T-helper 9 cell (primary cell): ENCODE measurements around the gene PRAMEF13.
"Not testable (repeated sequence)": the region's sequence is repeated elsewhere in the genome, so short reads cannot be mapped to it uniquely, and the experiment has no call there.

Experiments used
- DNase-seq: peaks from one replicate; pipeline ENCODE4 v3.0.0-alpha.2; 2020

PRAMEF13 gene

GRCh38 chr1:13165531-13165930, 35.7 kb downstream of the PRAMEF13 start, which contains the start of gene HNRNPCL4:
TSS of gene HNRNPCL4 (minus strand) at chr1:13165631. CDS start at chr1:13165467, 164 bp downstream.
- DNase-seq: not testable (repeated sequence)

- not testable (repeated sequence) for DNase-seq
Measured at GRCh38 chr1:13155909-13156308, 45.3 kb downstream of the PRAMEF13 start, which contains the start of gene PRAMEF26. TSS of gene PRAMEF26 (minus strand) at chr1:13156009. CDS start at chr1:13153095, 2,914 bp downstream.
